PC-9 (cell line): Measurements from ENCODE around the gene NR6A1. TPM values are rescaled to one million over a fixed set of nuclear protein-coding genes. Genes with fewer than 3 reads are reported as not detected.

ENCODE experiments used
- BruUV-seq: library from RNA; stranded (reverse); fragments of 400-500 nt; replicated peaks from 2 replicates; lab custom pipeline; 2021; lab: Mats Ljungman, UMichigan
- CTCF ChIA-PET: fragments of 300-600 bp; sonication (Branson Sonifier 250); formaldehyde crosslinking; loops from one replicate; lab custom pipeline; 2022; ENCODE audit warnings: antibody characterized with exemption; lab: Charles Lee
- POLR2A ChIA-PET: fragments of 300-600 bp; sonication (Branson Sonifier 250); formaldehyde crosslinking; loops from one replicate; lab custom pipeline; 2022; ENCODE audit warnings: antibody characterized with exemption; ENCODE audit not compliant: unreplicated experiment; lab: Charles Lee
- DNase-seq, 2 experiments: peaks; one replicate each; pipeline versions ENCODE4 v3.0.0 to v3.0.0-alpha.2; 2015 to 2022; ENCODE audit warnings: mixed read lengths in 1 of 2
- H2AFZ ChIP-seq: fragments of 200-600 bp; sonication (generic); 2 replicates; pipeline ENCODE4 v1.8.1; 2017; ENCODE audit warnings: antibody characterized with exemption
- H3F3A ChIP-seq: fragments of 200-600 bp; sonication (generic); 2 replicates; pipeline ENCODE4 v1.8.1; 2017; ENCODE audit warnings: antibody characterized with exemption, mild to moderate bottlenecking, low read depth; ENCODE audit not compliant: insufficient read depth
- H3K27ac ChIP-seq: fragments of 200-600 bp; sonication (generic); 2 replicates; pipeline ENCODE4 v1.6.1; 2016; ENCODE audit warnings: mixed run types
- H3K27me3 ChIP-seq: fragments of 200-600 bp; sonication (generic); 2 replicates; pipeline ENCODE4 v1.6.1; 2016; ENCODE audit warnings: low read depth, mixed run types; ENCODE audit not compliant: insufficient read depth
- H3K36me3 ChIP-seq: fragments of 200-600 bp; sonication (generic); 2 replicates; pipeline ENCODE4 v1.6.1; 2016; ENCODE audit warnings: low read depth, mixed run types
- H3K4me1 ChIP-seq: fragments of 200-600 bp; sonication (generic); replicated peaks from 2 replicates; pipeline ENCODE4 v1.6.1; 2016; ENCODE audit warnings: mixed run types; ENCODE audit not compliant: insufficient read depth
- H3K4me2 ChIP-seq: fragments of 200-600 bp; sonication (generic); 2 replicates; pipeline ENCODE4 v1.6.1; 2017; ENCODE audit warnings: mixed run types
- H3K4me3 ChIP-seq: fragments of 200-600 bp; sonication (generic); 2 replicates; pipeline ENCODE4 v1.6.1; 2016; ENCODE audit warnings: mixed run types
- H3K79me2 ChIP-seq: fragments of 200-600 bp; sonication (generic); 2 replicates; pipeline ENCODE4 v1.6.1; 2017; ENCODE audit warnings: low read depth, mixed run types
- H3K9me2 ChIP-seq: fragments of 200-600 bp; sonication (generic); 2 replicates; pipeline ENCODE4 v1.8.1; 2017; ENCODE audit warnings: mild to moderate bottlenecking; ENCODE audit not compliant: insufficient read depth
- H3K9me3 ChIP-seq: fragments of 200-600 bp; sonication (generic); 2 replicates; pipeline ENCODE4 v1.8.1; 2016; ENCODE audit warnings: low read depth; ENCODE audit not compliant: insufficient read depth
- H4K20me1 ChIP-seq: fragments of 200-600 bp; sonication (generic); 2 replicates; pipeline ENCODE4 v1.8.1; 2017; ENCODE audit not compliant: insufficient read depth
- CTCF ChIP-seq: fragments of 200-600 bp; sonication (generic); conservative IDR thresholded peaks from 2 replicates; pipeline ENCODE4 v1.6.1; 2017; ENCODE audit warnings: mixed run types, antibody characterized with exemption, mild to moderate bottlenecking, moderate library complexity
- EZH2 ChIP-seq: fragments of 200-600 bp; sonication (generic); IDR thresholded peaks from 2 replicates; pipeline ENCODE4 v1.8.0; 2017; ENCODE audit warnings: antibody characterized with exemption, low read depth
- intact Hi-C: fragments of 100-400 bp; cut with micrococcal nuclease; formaldehyde crosslinking; loops from one replicate; pipeline ENCODE4 v1.10.0; 2022; ENCODE audit not compliant: unreplicated experiment
- total RNA-seq: library from RNA; stranded (reverse); gene quantifications from 2 replicates; pipeline ENCODE4 v1.2.3, GENCODE V29; 2021

Gene NR6A1
- total RNA-seq, 1 experiment from 2014 or later = 13.0 TPM

DNA sequence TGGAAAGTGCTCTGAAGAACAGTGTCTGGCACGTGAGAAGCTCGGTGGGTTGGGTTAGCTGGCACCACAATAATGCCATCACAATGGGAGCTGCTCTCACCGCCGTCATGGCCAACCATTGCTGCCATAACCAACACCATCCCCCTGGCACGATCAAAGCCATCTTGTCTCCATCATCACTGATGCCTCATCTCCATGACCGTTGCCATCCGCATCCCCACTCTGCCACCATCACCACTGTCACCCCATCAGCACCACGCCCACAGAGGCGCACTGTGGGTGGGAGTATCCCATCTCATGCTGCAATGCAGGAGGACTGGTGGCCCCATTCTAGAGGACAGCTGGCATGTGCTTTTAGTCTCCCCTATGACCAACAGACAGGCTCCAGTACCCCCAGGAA, 287.6 kb downstream of the NR6A1 start:
- no peaks in the 10 kb centered on the region for H3K9me2 ChIP-seq
- no peak for TF ChIP-seq CTCF
- no peak for TF ChIP-seq EZH2
- no peaks in the 10 kb centered on the region for H3K36me3 ChIP-seq
- CTCF ChIA-PET = no interaction called here
- DNase-seq = no peak
- no peaks in the 10 kb centered on the region for H3F3A ChIP-seq
- POLR2A ChIA-PET = no interaction called here
- no TSS peak for BruUV-seq
- H3K4me3 ChIP-seq = no peak overlapping the region
- no peaks in the 10 kb centered on the region for H3K79me2 ChIP-seq
- H3K27me3 ChIP-seq = peaks cover 35% of the 10 kb centered on the region
- H3K9me3 ChIP-seq = no peaks in the 10 kb centered on the region
- H3K4me2 ChIP-seq = no peak overlapping the region
- H3K4me1 ChIP-seq = no peaks in the 10 kb centered on the region
- intact Hi-C loops = loop anchor here (5.0 kb wide), 1 partner anchor 66 kb away; the partner anchor contains the start of gene PSMB7
- H4K20me1 ChIP-seq = no peaks in the 10 kb centered on the region
- H2AFZ ChIP-seq = no peak overlapping the region
- no peak overlapping the region for H3K27ac ChIP-seq

DNA sequence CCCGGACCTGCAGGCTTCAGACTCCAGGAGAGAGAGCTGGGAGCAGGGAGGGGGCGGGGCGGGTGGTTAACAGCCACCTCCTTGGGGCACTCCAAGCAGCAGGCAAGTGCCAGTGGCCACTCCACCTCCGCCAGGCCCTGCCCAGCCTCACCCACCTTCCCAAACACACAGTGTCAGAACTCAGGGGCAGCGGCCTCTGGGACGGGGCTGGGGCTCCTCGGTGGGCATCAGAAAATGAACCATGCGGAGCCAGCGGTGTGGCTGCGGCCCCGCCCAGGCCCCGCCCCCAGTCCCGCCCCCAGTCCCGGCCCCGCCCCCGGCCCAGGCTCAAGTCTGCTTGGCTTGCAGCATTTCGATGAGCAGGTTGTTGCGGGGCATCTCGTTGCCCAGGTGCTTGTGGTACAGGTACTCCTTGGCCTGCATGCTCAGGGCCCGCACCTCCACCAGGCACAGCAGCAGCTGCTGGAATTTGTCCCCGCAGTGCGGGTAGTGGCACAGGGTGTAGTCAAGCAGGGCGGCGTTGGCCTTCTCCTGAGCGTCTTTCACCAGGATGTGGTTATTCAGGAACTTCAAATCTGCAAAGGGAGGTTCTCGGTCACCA, 288.6 kb downstream of the NR6A1 start:
- Histone ChIP-seq H3F3A (no peaks in the 10 kb centered on the region), H2AFZ (no peak overlapping the region), H3K4me3 (no peak overlapping the region), H4K20me1 (no peaks in the 10 kb centered on the region), H3K4me2 (peak overlapping the region; percentile 47), H3K79me2 (no peaks in the 10 kb centered on the region), H3K36me3 (no peaks in the 10 kb centered on the region), H3K4me1 (no peaks in the 10 kb centered on the region), H3K9me2 (no peaks in the 10 kb centered on the region), H3K27me3 (peaks cover 28% of the 10 kb centered on the region), H3K9me3 (no peaks in the 10 kb centered on the region), H3K27ac (no peak overlapping the region)
- no TSS peak for BruUV-seq
- CTCF ChIA-PET = interaction anchor here (0.7 kb wide), 1 partner anchor 38 kb away, joined by 12 read pairs; no protein-coding TSS in a partner anchor
- intact Hi-C loops = loop anchor here (5.0 kb wide), 1 partner anchor 65 kb away; the partner anchor contains the start of gene PSMB7
- no peak for TF ChIP-seq EZH2
- TF ChIP-seq CTCF = no peak
- peak in 1 of 2 experiments; percentile 35 for DNase-seq
- POLR2A ChIA-PET = no interaction called here

- no peak overlapping the region for H3K4me3 ChIP-seq
- intact Hi-C loops = loop anchor here (5.0 kb wide), 1 partner anchor 64 kb away; the partner anchor contains the start of gene PSMB7
- no peaks in the 10 kb centered on the region for H3K9me2 ChIP-seq
- no peaks in the 10 kb centered on the region for H3K4me1 ChIP-seq
- H3K79me2 ChIP-seq = no peaks in the 10 kb centered on the region
- no peaks in the 10 kb centered on the region for H3K36me3 ChIP-seq
- no peaks in the 10 kb centered on the region for H3K9me3 ChIP-seq
- no peak overlapping the region for H3K27ac ChIP-seq
- no TSS peak for BruUV-seq
- DNase-seq = no peak
- TF ChIP-seq EZH2 = no peak
- no peak for TF ChIP-seq CTCF
- ChIA-PET POLR2A (no interaction called here), CTCF (no interaction called here)
- H4K20me1 ChIP-seq = no peaks in the 10 kb centered on the region
- H3K4me2 ChIP-seq = no peak overlapping the region
- peaks cover 17% of the 10 kb centered on the region for H3K27me3 ChIP-seq
- no peaks in the 10 kb centered on the region for H3F3A ChIP-seq
- no peak overlapping the region for H2AFZ ChIP-seq
Observed at GRCh38 chr9:124481115-124481514, 290.0 kb downstream of the NR6A1 start.
